ENCODE data around the gene BRD4.

DNA sequence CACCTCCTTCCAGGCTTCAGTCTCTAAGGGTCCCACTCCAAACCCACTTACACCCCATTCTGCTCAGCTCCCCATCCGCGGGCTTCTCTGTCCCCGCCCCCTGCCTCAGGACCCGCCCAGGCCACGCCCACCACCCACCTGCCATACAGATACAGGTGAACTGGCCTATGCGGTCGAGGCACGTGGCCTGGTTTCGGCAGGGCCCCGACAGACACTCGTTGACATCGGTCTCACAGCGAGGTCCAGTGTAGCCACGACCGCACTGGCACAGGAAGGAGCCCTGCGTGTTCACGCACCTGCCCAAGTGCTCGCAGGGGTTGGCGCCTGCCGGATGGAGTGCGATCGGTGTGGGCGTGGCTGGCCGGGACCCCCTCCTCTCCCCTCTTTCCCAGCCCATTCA is 143.5 kb downstream of the BRD4 start:
- TF ChIP-seq, protein P1, sequence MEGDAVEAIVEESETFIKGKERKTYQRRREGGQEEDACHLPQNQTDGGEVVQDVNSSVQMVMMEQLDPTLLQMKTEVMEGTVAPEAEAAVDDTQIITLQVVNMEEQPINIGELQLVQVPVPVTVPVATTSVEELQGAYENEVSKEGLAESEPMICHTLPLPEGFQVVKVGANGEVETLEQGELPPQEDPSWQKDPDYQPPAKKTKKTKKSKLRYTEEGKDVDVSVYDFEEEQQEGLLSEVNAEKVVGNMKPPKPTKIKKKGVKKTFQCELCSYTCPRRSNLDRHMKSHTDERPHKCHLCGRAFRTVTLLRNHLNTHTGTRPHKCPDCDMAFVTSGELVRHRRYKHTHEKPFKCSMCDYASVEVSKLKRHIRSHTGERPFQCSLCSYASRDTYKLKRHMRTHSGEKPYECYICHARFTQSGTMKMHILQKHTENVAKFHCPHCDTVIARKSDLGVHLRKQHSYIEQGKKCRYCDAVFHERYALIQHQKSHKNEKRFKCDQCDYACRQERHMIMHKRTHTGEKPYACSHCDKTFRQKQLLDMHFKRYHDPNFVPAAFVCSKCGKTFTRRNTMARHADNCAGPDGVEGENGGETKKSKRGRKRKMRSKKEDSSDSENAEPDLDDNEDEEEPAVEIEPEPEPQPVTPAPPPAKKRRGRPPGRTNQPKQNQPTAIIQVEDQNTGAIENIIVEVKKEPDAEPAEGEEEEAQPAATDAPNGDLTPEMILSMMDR (IDR thresholded peaks at IDR 0.05; ENCODE audit: borderline replicate concordance, extremely low read depth, low read length, poor library complexity, severe bottlenecking), result no peak
- no peak for TF ChIP-seq EZH2 (IDR thresholded peaks at IDR 0.05; ENCODE audit: borderline replicate concordance, low read depth, low read length, severe bottlenecking)

Measured in DND-41 (cell line).